CD14-positive monocyte (primary cell): ENCODE results near the gene MBOAT7. TPM values are rescaled to one million over a fixed set of nuclear protein-coding genes. Genes with fewer than 3 reads are reported as not detected.

Source experiments
- DNase-seq, 3 donors: peaks; one replicate each; pipeline ENCODE4 v3.0.0-alpha.2; 2011 to 2022
- H2AFZ ChIP-seq: 2 replicates; pipeline ENCODE4 v1.6.0; 2012; ENCODE audit warnings: mild to moderate bottlenecking, low read depth, low read length, inconsistent platforms; ENCODE audit not compliant: insufficient read depth, poor library complexity, severe bottlenecking
- H3K27ac ChIP-seq, 2 donors: 1 replicate in 1 of 2; 2 replicates in 1 of 2; pipeline ENCODE4 v1.5.1; 2012 to 2013; ENCODE audit warnings: low read length in 2 of 2, control low read depth in 1 of 2, inconsistent platforms in 1 of 2, low read depth in 1 of 2, mild to moderate bottlenecking in 1 of 2
- H3K27me3 ChIP-seq, 2 donors: one replicate each; pipeline versions ENCODE4 v1.6.0 to v1.6.1; 2011 to 2013; ENCODE audit warnings: low read length in 2 of 2; ENCODE audit not compliant: control insufficient read depth in 2 of 2, insufficient read depth in 2 of 2
- H3K36me3 ChIP-seq, 2 donors: replicated peaks in 1 of 2; 1 replicate in 1 of 2; 2 replicates in 1 of 2; pipeline versions ENCODE4 v1.5.1 to v1.6.1; 2012 to 2013; ENCODE audit warnings: low read length in 2 of 2, control low read depth in 1 of 2, inconsistent platforms in 1 of 2, mild to moderate bottlenecking in 1 of 2; ENCODE audit not compliant: insufficient read depth in 2 of 2, control insufficient read depth in 1 of 2
- H3K4me1 ChIP-seq, 2 donors: 1 replicate in 1 of 2; 2 replicates in 1 of 2; pipeline versions ENCODE4 v1.5.1 to v1.6.1; 2012 to 2013; ENCODE audit warnings: low read length in 2 of 2, control low read depth in 1 of 2, inconsistent platforms in 1 of 2, mild to moderate bottlenecking in 1 of 2, moderate library complexity in 1 of 2; ENCODE audit not compliant: insufficient read depth in 2 of 2, control insufficient read depth in 1 of 2
- H3K4me2 ChIP-seq: replicated peaks from 2 replicates; pipeline ENCODE3; 2012; ENCODE audit warnings: low read length, moderate library complexity, mild to moderate bottlenecking; ENCODE audit not compliant: poor library complexity, severe bottlenecking; ENCODE audit errors: extremely low read depth
- H3K4me3 ChIP-seq, 3 experiments: fragments of 200-600 bp in 1 of 3; sonication (generic) in 1 of 3; replicated peaks in 1 of 3; 1 replicate in 2 of 3; 2 replicates in 1 of 3; pipeline ENCODE4 v1.5.1; 2011 to 2013; ENCODE audit warnings: low read length in 3 of 3, mild to moderate bottlenecking in 3 of 3, control low read depth in 2 of 3, low read depth in 2 of 3, inconsistent platforms in 1 of 3, moderate library complexity in 1 of 3
- H3K79me2 ChIP-seq: 2 replicates; pipeline ENCODE4 v1.6.0; 2012; ENCODE audit warnings: mild to moderate bottlenecking, control low read depth, inconsistent platforms, low read length, moderate library complexity; ENCODE audit not compliant: insufficient read depth
- H3K9ac ChIP-seq: 2 replicates; pipeline ENCODE4 v1.6.0; 2017; ENCODE audit warnings: low read length, mild to moderate bottlenecking; ENCODE audit not compliant: insufficient read depth, poor library complexity, severe bottlenecking
- H3K9me3 ChIP-seq, 2 donors: replicated peaks in 1 of 2; 1 replicate in 1 of 2; 2 replicates in 1 of 2; pipeline versions ENCODE4 v1.5.1 to v1.6.1; 2012 to 2013; ENCODE audit warnings: low read length in 2 of 2, control low read depth in 1 of 2; ENCODE audit not compliant: control insufficient read depth in 1 of 2, insufficient read depth in 1 of 2
- H4K20me1 ChIP-seq: 2 replicates; pipeline ENCODE4 v1.6.0; 2012; ENCODE audit warnings: mild to moderate bottlenecking, low read length, control low read depth, moderate library complexity; ENCODE audit not compliant: insufficient read depth
- H3K27ac Mint-ChIP-seq, 7 donors: one replicate each; pipeline ENCODE4 v1.8.0; 2020; ENCODE audit warnings: mild to moderate bottlenecking in 7 of 7, mixed read lengths in 7 of 7, moderate library complexity in 6 of 7, inconsistent platforms in 2 of 7
- H3K27me3 Mint-ChIP-seq, 3 donors: one replicate each; pipeline ENCODE4 v1.8.0; 2021 to 2022; ENCODE audit warnings: low read depth in 3 of 3, mild to moderate bottlenecking in 3 of 3, mixed read lengths in 3 of 3, moderate library complexity in 3 of 3, inconsistent platforms in 1 of 3
- H3K36me3 Mint-ChIP-seq, 2 donors: one replicate each; pipeline ENCODE4 v1.8.0; 2020; ENCODE audit warnings: mixed read lengths in 2 of 2, inconsistent platforms in 1 of 2, mild to moderate bottlenecking in 1 of 2
- H3K4me1 Mint-ChIP-seq: one replicate; pipeline ENCODE4 v1.8.0; 2020; ENCODE audit warnings: mild to moderate bottlenecking, mixed read lengths
- H3K4me3 Mint-ChIP-seq, 2 donors: one replicate each; pipeline ENCODE4 v1.8.0; 2020; ENCODE audit warnings: mild to moderate bottlenecking in 2 of 2, mixed read lengths in 2 of 2, moderate library complexity in 1 of 2
- H3K9me3 Mint-ChIP-seq, 7 donors: one replicate each; pipeline ENCODE4 v1.8.0; 2020 to 2022; ENCODE audit warnings: mixed read lengths in 7 of 7, mild to moderate bottlenecking in 6 of 7, moderate library complexity in 6 of 7, inconsistent platforms in 2 of 7
- CTCF ChIP-seq: fragments of 200-600 bp; IDR thresholded peaks from one replicate; pipeline ENCODE4 v1.8.0; 2022; ENCODE audit warnings: antibody characterized with exemption, mild to moderate bottlenecking
- WGBS: methylation state at CpG from one replicate; pipeline ENCODE4 v1.1.5; 2013; ENCODE audit warnings: missing lambda C conversion rate; ENCODE audit not compliant: insufficient coverage; 5-methylcytosine and 5-hydroxymethylcytosine counted together
- intact Hi-C, 2 donors: fragments of 100-400 bp; cut with micrococcal nuclease; formaldehyde crosslinking; loops; one replicate each; pipeline versions ENCODE4 v1.15.0 to v1.15.1; 2023
- polyA plus RNA-seq, 3 donors: library from polyadenylated mRNA; depleted of rRNA in 1 of 3; unstranded in 2 of 3; stranded (reverse) in 1 of 3; fragments of 300-500 nt in 2 of 3; fragments of >200 nt in 1 of 3; fragmentation: Illumina TruSeq in 2 of 3; gene quantifications; 1 replicate in 2 of 3; 2 replicates in 1 of 3; pipeline ENCODE4 v1.2.3, GENCODE V29; 2012 to 2021

The MBOAT7 gene
- polyA plus RNA-seq, 3 donors = 84.0 to 115 (median 111) TPM

- 77% methylated on average over 10 of the region's 13 CpGs for WGBS
- H3K79me2 ChIP-seq = peaks cover 46% of the 10 kb centered on the region
- H3K9me3 ChIP-seq = no peaks in the 10 kb centered on the region
- peak overlapping the region in 1 of 3 experiments; percentile 94 for H3K4me3 ChIP-seq
- H3K4me1 ChIP-seq = peaks cover 60 to 70% of the 10 kb centered on the region in 2 donors
- peaks cover 35% of the 10 kb centered on the region for H4K20me1 ChIP-seq
- Mint-ChIP-seq H3K36me3 (peaks cover 19 to 25% of the 10 kb centered on the region in 2 donors), H3K4me1 (peaks cover 64% of the 10 kb centered on the region), H3K27me3 (peaks cover 3 to 20% (median 18%) of the 10 kb centered on the region in 3 donors), H3K4me3 (peak overlapping the region in 1 of 2 donors; percentile 88), H3K27ac (peak overlapping the region in 6 of 7 donors; percentile 92 to 99 (median 96)), H3K9me3 (peaks cover 0 to 9% (median 0%) of the 10 kb centered on the region in 7 donors)
- peak overlapping the region in 1 of 2 donors; percentile 87 for H3K27ac ChIP-seq
- H3K9ac ChIP-seq = no peak overlapping the region
- H3K27me3 ChIP-seq = peaks cover 0 to 8% of the 10 kb centered on the region in 2 donors
- peak overlapping the region; percentile 95 for H3K4me2 ChIP-seq
- H3K36me3 ChIP-seq = peaks cover 22 to 23% of the 10 kb centered on the region in 2 donors
- intact Hi-C loops = no loop called here
- no peak overlapping the region for H2AFZ ChIP-seq
- no peak for TF ChIP-seq CTCF
- no peak for DNase-seq
Measured at GRCh38 chr19:54160854-54161253, 28.5 kb downstream of the MBOAT7 start.

- no peak for DNase-seq
- peaks cover 22 to 29% of the 10 kb centered on the region in 2 donors for H3K36me3 Mint-ChIP-seq
- H2AFZ ChIP-seq = peak overlapping the region; percentile 84
- H3K27me3 ChIP-seq = peaks cover 0 to 8% of the 10 kb centered on the region in 2 donors
- WGBS = 9% methylated on average over 15 of the region's 28 CpGs
- H3K36me3 ChIP-seq = peaks cover 27 to 29% of the 10 kb centered on the region in 2 donors
- H3K9ac ChIP-seq = peak overlapping the region; percentile 62
- H3K4me3 Mint-ChIP-seq = peak overlapping the region; percentile 88 to 91
- H3K9me3 Mint-ChIP-seq = peaks cover 0 to 6% (median 0%) of the 10 kb centered on the region in 7 donors
- H3K27ac Mint-ChIP-seq = peak overlapping the region; percentile 92 to 99 (median 96)
- H3K27me3 Mint-ChIP-seq = peaks cover 0 to 17% (median 14%) of the 10 kb centered on the region in 3 donors
- peaks cover 40% of the 10 kb centered on the region for H4K20me1 ChIP-seq
- peak overlapping the region; percentile 78 to 87 for H3K27ac ChIP-seq
- H3K4me3 ChIP-seq = peak overlapping the region; percentile 37 to 94 (median 39)
- peak overlapping the region; percentile 95 for H3K4me2 ChIP-seq
- no peaks in the 10 kb centered on the region for H3K9me3 ChIP-seq
- intact Hi-C loops = no loop called here
- H3K4me1 Mint-ChIP-seq = peaks cover 64% of the 10 kb centered on the region
- no peak for TF ChIP-seq CTCF
- H3K4me1 ChIP-seq = peaks cover 60 to 69% of the 10 kb centered on the region in 2 donors
- H3K79me2 ChIP-seq = peaks cover 48% of the 10 kb centered on the region
Measured at GRCh38 chr19:54160182-54160811, 29.1 kb downstream of the MBOAT7 start.
